ENCODE results near the gene PACSIN3.

PACSIN3 gene

DNA sequence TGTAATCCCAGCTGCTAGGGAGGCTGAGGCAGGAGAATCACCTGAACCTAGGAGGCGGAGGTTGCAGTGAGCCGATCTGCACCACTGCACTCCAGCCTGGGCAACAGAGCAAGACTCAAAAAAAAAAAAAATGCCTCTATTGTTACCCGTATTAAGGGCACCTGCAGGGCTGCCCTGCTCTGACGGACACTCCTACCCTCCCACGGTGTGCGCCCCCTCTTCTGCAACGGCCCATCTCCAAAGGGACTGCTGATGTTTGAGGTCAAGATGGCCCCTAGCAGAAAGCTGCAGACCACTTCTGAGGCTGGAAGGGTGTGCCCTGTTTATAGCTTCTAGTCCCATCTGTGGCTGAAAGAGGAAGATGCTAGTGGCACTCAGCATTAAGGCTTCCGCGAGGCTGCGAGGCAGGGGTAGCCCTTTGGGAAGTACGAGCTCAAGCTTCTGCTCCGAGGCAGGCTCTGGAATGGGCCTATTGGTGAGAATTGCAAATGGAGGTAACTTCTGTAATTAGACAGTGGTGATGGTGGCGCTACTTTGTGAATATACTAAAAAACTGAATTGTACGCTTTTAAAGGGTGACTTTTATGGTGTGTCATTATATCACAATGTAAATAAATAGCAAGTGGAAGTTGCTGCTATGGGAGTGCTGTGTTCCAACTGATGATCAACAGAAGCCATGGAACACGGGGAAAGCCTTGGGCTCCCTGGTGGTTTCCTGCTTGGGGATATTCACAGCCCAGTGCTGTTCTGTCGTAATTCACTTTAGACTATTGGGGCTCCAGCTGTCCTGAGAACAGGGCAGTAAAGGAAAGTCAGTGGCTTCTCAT lies 33.9 kb downstream of the PACSIN3 start:
- DNase-seq: no peak

DNA sequence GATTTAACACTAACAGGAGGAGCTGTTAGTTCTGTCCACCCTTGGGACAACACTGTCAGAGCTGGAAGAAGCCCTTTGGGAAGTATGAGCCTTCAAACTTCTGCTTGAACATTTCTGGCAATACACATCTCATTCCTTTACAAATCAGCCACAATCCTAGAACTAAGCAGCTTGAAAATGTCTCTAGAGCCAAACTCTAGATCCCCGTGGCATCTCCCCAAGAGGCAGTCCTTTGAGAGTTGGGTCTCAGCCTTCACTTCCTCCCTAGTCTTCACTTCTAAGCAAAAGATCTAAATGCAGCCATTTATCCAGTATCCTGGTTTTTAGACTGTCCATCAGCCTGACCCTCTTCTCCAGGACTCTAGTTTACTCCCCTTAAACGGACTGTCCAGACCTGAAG lies 36.5 kb downstream of the PACSIN3 start:
- DNase-seq: no peak

DNA sequence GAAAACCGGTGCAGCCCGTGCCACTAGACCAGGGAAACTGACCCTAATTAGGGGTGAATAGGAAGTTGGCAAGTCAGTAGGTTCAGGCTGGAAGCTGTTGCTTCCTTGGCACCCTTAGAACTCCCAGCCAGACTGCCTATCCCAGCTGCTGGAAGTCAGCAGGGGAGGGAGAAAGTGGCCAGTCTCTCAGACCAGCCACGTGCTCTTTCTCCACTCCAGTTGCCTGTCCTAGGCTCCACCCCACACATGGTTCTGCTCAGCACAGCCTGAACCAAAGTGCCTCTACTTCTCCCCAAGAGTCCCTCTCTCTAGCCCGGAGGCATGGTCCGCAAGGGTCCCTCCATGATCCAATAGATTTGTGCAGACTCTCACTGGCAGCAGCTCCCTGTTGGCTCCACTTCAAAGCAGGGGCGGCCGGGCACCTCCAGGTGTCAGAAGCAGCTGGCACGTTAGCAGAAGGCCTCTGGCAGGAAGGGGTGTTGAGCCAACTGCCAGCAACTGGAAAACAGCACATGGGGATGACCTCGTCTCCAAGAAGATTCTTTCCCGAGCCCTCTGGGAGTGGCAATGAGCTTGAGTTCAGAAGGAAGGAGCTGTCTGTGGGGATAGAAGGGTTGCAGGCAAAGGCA lies 37.2 kb downstream of the PACSIN3 start:
- DNase-seq: no peak

DNA sequence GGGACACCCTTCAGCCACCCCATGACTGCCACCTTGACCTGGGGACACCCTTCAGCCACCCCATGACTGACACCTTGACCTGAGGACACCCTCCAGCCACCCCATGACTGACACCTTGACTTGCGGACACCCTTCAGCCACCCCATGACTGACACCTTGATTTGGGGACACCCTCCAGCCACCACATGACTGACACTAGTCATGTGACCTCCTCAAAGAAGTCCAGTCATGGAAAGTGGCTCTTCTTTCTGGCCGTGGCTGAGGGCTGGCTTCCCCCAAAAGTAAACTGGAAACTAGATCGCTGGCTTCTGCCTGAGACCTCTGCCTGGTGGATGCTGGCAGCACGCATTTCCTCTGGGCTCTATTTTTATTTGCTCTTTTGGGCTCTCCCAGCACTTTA lies 38.0 kb downstream of the PACSIN3 start:
- DNase-seq: no peak

- no peak for DNase-seq
Measured at GRCh38 chr11:47147681-47148080, 38.6 kb downstream of the PACSIN3 start.

DNA sequence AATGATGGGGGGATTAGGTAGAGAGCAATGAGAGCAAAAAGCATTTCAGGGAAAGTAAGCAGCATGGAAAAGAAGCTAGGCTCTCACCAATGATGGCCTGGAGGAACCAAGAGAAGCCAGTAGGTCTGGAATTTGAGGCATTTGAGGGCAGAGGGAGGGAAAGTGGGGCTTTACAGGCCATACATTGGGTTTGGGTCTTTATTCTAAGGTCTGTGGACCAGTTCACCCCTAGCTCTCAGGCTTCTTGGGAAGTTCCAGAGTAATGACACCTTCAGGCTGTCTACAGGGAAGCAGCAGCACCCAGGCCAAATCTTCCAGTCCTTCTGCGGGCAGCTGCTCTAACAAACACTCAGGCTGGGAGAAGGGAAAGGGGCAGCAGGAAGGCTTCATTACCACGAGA lies 39.0 kb downstream of the PACSIN3 start:
- DNase-seq: no peak

- no peak for DNase-seq
Measured at GRCh38 chr11:47144541-47144940, 41.7 kb downstream of the PACSIN3 start.

DNA sequence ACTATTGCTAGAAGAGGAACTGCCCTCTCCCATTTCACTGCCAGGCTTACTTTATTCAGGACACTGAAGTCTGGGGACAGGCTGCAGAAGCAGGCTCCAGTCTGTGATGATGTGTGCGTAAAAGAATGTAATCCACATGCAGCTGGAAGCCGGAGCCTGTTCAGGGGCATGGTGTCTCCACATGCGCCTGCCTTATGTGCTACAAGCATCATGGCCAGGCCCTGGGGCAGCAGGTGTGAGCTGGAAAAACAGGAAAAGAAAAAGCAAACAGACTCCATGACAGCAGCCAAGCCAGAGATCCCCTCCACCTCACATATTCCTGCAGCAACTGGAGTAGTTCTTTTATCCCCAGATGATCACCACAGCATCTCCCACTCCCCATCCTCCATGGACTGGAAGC lies 42.9 kb downstream of the PACSIN3 start:
- no peak for DNase-seq

- DNase-seq: no peak
Measured at GRCh38 chr11:47139878-47140277, 46.4 kb downstream of the PACSIN3 start.

DNA sequence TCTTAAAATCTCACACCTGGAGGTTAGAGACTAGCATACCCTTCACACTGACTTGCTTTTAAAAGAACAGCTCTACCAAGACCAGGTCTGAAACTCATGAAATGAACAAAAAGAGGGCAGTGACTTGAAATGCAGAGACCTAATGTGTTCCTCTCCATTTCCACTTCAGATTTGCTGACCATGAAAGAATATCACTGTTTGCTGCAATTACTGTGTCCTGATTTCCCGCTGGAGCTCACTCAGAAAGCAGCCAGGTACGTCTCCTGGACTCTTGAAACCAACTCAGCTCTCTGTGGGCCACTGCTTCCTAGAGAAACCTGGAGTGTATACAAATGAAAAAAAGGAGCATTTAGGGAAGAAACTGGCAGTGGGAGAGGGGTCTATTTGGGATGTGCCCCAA lies 48.8 kb downstream of the PACSIN3 start:
- no peak for DNase-seq

DNA sequence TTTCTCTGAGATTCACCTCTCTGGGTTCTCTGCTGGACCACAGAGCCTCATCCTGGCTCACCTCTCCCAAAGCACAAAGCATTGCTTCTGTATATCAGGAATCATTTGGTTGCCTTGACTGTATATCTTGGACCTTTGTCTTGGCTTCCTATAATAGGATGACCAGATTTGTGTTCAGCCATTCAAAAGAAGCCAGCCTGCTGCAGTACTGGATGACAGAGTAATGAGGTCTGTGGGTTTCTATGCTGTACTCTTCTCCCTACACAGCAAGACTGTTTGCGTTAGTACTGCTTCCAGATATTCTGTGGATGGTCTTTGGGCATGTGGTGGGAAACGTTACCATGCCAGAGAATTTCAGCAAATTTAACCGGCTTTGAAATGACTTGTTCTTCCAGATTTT lies 49.3 kb downstream of the PACSIN3 start:
- no peak for DNase-seq

DNA sequence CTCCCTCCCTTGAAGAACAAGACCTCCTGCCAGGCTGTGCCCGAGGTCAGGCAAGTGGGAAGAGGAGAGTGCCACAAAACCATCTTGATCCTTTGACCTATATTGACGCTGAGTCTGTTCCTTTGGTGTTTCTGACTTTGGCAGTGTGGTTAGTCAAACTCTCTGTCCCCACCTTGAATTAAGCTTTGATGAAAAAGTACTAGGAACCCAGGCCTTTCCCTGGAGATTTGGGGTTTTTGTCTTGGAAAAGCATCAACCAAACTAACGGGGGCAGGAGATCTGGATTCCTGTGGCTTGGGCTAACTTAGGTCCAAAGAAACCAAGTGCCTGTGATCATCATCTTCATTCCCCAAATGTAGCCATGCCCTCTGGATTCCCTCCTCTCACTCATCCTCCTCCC lies 49.9 kb downstream of the PACSIN3 start:
- DNase-seq: no peak

GRCh38 chr11:47132981-47133380 lies 53.3 kb downstream of the PACSIN3 start:
- no peak for DNase-seq

GRCh38 chr11:47132490-47132889 lies 53.7 kb downstream of the PACSIN3 start:
- DNase-seq: no peak

DNA sequence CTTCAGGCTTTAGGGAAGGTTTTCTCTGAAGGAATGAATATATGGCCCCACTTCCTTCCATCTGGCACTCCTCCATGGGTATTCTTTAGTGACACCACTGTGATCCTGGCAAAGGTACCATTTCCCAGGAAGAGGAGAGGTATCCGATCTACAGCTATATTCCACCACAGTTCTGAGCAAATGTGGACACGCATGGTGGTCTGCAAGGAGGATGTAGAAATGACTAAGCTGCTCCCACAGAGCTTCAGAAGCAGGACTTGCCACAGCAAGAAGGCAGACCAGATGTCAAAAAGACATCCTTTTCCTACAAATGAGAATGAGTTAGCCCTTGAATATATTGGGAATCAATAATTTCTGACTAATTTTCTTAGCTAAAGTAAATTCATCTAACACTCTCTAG lies 55.1 kb downstream of the PACSIN3 start:
- no peak for DNase-seq

DNA sequence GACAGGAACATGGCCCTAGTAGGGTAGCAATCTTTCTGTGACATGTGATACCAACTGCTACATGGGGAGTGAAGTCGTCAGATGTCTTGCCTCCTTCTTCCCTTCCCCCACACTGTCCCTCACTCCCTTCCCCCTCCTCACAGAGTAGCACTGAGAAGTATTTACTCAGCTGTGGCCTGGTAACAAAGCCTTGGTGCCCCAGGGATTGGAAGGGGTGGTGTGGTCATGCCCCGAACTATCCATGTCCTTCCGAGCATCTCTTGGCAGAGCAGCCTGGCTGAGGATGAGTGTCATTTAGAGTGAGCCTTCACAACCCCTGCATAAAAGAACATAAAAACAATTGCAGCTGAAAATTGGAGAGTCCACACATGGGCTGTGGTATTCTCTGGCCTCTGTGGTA lies 55.7 kb downstream of the PACSIN3 start:
- no peak for DNase-seq
